ENCODE measurements around the gene PREX1.

Gene PREX1

GRCh38 chr20:48730977-48731376 lies 96.8 kb downstream of the PREX1 start:
- DNase-seq, result no peak

- DNase-seq, result no peak
Observed at GRCh38 chr20:48729538-48729937, 98.3 kb downstream of the PREX1 start.

- peak; percentile 64 for DNase-seq
Observed at GRCh38 chr20:48728042-48728825, 99.6 kb downstream of the PREX1 start.

GRCh38 chr20:48727226-48727625 lies 100.6 kb downstream of the PREX1 start:
- DNase-seq, result no peak

GRCh38 chr20:48725555-48725991 lies 102.2 kb downstream of the PREX1 start:
- no peak for DNase-seq

GRCh38 chr20:48724891-48725554 lies 102.8 kb downstream of the PREX1 start:
- DNase-seq, result peak; percentile 83

- no peak for DNase-seq
Observed at GRCh38 chr20:48724382-48724781, 103.4 kb downstream of the PREX1 start.

- peak; percentile 56 for DNase-seq
Observed at GRCh38 chr20:48723308-48724264, 104.2 kb downstream of the PREX1 start.

GRCh38 chr20:48722737-48723191 lies 105.0 kb downstream of the PREX1 start:
- DNase-seq, result peak; percentile 68

- DNase-seq, result no peak
Observed at GRCh38 chr20:48722002-48722731, 105.6 kb downstream of the PREX1 start.

- no peak for DNase-seq
Observed at GRCh38 chr20:48721324-48722001, 106.3 kb downstream of the PREX1 start.

- DNase-seq, result no peak
Observed at GRCh38 chr20:48720256-48720985, 107.4 kb downstream of the PREX1 start.

GRCh38 chr20:48719598-48720255 lies 108.1 kb downstream of the PREX1 start:
- DNase-seq, result no peak

GRCh38 chr20:48718786-48719578 lies 108.8 kb downstream of the PREX1 start:
- DNase-seq, result no peak

GRCh38 chr20:48717680-48718223 lies 110.0 kb downstream of the PREX1 start:
- DNase-seq, result no peak

- DNase-seq, result no peak
Observed at GRCh38 chr20:48717095-48717672, 110.6 kb downstream of the PREX1 start.

- no peak for DNase-seq
Observed at GRCh38 chr20:48716541-48716940, 111.3 kb downstream of the PREX1 start.

GRCh38 chr20:48716086-48716485 lies 111.7 kb downstream of the PREX1 start:
- DNase-seq, result no peak

- DNase-seq, result no peak
Observed at GRCh38 chr20:48714764-48715163, 113.0 kb downstream of the PREX1 start.
